HCT116 (cell line): ENCODE measurements around the gene CPLX4.

Experiments
- ATF3 ChIP-seq: IDR thresholded peaks from 2 replicates; pipeline ENCODE4 v1.6.1; 2012
- CBX3 ChIP-seq: IDR thresholded peaks from 2 replicates; pipeline ENCODE4 v1.6.1; 2012; ENCODE audit warnings: low read depth
- CTCF ChIP-seq, 3 experiments: fragments of 200-600 bp in 1 of 3; sonication (generic) in 1 of 3; IDR thresholded peaks in 2 of 3; conservative IDR thresholded peaks in 1 of 3; 2 replicates each; pipeline ENCODE4 v1.5.1; 2012 to 2017; ENCODE audit warnings: low read depth in 2 of 3, low read length in 2 of 3, antibody characterized with exemption in 1 of 3, borderline replicate concordance in 1 of 3, control low read depth in 1 of 3, mild to moderate bottlenecking in 1 of 3, mixed read lengths in 1 of 3, mixed run types in 1 of 3, moderate library complexity in 1 of 3; ENCODE audit not compliant: insufficient read depth in 1 of 3
- EZH2 ChIP-seq: fragments of 200-600 bp; sonication (generic); IDR thresholded peaks from 2 replicates; pipeline ENCODE4 v1.6.1; 2017; ENCODE audit warnings: antibody characterized with exemption, mixed run types
- EZH2phosphoT487 ChIP-seq: fragments of 200-600 bp; IDR thresholded peaks from 2 replicates; pipeline ENCODE4 v1.6.1; 2018; ENCODE audit warnings: antibody characterized with exemption, borderline replicate concordance
- MAX ChIP-seq: IDR thresholded peaks from 2 replicates; pipeline ENCODE4 v1.6.1; 2012
- POLR2A ChIP-seq: IDR thresholded peaks from 2 replicates; pipeline ENCODE4 v1.7.0; 2011; ENCODE audit warnings: borderline replicate concordance; ENCODE audit not compliant: insufficient read depth, insufficient read length; ENCODE audit errors: extremely low read depth
- POLR2AphosphoS5 ChIP-seq: IDR thresholded peaks from 2 replicates; pipeline ENCODE4 v1.6.1; 2011; ENCODE audit warnings: mild to moderate bottlenecking, low read depth, low read length, moderate library complexity
- SP1 ChIP-seq: IDR thresholded peaks from 2 replicates; pipeline ENCODE4 v1.6.1; 2012; ENCODE audit warnings: low read depth
- SRF ChIP-seq: IDR thresholded peaks from 2 replicates; pipeline ENCODE4 v1.6.1; 2012; ENCODE audit warnings: low read depth
- YY1 ChIP-seq: IDR thresholded peaks from 2 replicates; pipeline ENCODE4 v1.6.1; 2011; ENCODE audit warnings: low read length, low read depth, moderate library complexity, mild to moderate bottlenecking; ENCODE audit not compliant: insufficient replicate concordance; ENCODE audit errors: extremely low read depth
- ZNF274 ChIP-seq: fragments of 200-500 bp; sonication (Bioruptor generic); IDR thresholded peaks from 2 replicates; pipeline ENCODE4 v1.6.1; 2014; ENCODE audit warnings: mild to moderate bottlenecking, low read depth, low read length, inconsistent platforms

- TF ChIP-seq POLR2AphosphoS5 (no peak), CTCF (IDR thresholded peaks at IDR 0.05 in 2 of 3, conservative IDR thresholded peaks at IDR 0.05 in 1 of 3; ENCODE audit: borderline replicate concordance in 1 of 3, insufficient read depth in 1 of 3, low read depth in 2 of 3, low read length in 2 of 3) (no peak), SRF (no peak), MAX (no peak), EZH2 (no peak), POLR2A (no peak), CBX3 (no peak), ATF3 (no peak), SP1 (no peak), EZH2phosphoT487 (no peak), ZNF274 (no peak), YY1 (no peak)
Observed at GRCh38 chr18:59279193-59279592, 39.3 kb downstream of the CPLX4 start.
